Frontal cortex (tissue), 4 donors: Measurements from ENCODE around the gene SUMO2. TPM values are rescaled to one million over a fixed set of nuclear protein-coding genes. Genes with fewer than 3 reads are reported as not detected.
A peak's percentile ranks its signal among the peaks of the same experiment; 100 is the strongest.
"Not testable (repeated sequence)": the region's sequence is repeated elsewhere in the genome, so short reads cannot be mapped to it uniquely, and the experiment has no call there.

Source experiments
- DNase-seq, 2 donors: peaks; one replicate each; pipeline ENCODE4 v3.0.0; 2012; ENCODE audit warnings: low spot score in 2 of 2
- FAIRE-seq: peaks from 2 replicates; lab custom pipeline; 2012; peaks lifted over from hg19 to GRCh38; lab: Jason Lieb, UNC
- total RNA-seq: library from RNA; depleted of rRNA; stranded (reverse); fragments of >200 nt; gene quantifications from one replicate; pipeline ENCODE4 v1.2.3, GENCODE V29; 2014
- donor health status: control.
- donor health status: control.
- donor health status: control.

SUMO2 gene
- total RNA-seq, 1 donor from 2014 or later, result 181 TPM

DNA sequence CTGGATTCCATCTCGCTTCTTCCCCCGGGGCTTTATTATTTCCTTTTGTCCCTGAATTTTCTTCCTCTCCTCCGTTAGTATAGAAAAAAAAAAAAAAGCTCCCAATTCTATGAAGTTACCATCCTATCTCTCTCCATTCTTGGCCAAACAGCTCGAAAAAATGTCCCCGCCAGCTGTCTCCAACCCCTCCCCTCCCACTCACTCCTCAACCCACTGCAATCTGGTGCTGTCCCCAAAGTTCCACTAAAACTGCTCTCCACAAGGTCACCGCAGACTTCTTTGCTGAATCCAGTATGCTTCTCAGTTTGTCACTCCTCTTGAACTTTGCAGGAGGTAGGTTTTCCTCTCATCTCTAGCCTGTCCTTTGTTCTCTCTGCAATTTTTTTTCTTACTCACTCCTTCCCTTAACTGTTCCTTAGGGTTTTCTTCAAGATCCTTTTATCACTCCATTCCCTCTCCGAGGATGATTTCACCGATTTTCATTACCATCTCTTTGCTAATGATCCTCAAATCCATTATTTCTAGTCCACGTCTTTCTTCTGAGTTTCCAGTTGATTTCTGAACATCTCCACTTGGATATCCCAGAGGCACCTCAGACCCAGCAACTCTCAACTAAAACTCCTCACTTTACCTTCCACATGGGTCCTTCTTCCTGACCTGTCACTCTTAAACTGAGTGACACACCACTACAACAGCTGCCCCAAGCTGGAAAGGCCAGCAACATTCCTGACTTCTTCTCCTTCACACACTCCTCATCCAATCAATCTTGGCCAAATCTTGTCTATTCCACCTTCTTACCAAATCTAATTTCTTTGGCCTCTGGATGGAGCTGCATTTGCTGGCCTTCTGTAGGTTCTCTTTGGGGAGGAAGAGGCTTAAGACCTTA is 1.5 kb upstream of the SUMO2 start:
- DNase-seq, result no peak
- no peak for FAIRE-seq

GRCh38 chr17:75182319-75182568 is 515 bp downstream of the SUMO2 start:
- no peak for DNase-seq

GRCh38 chr17:75181608-75182318 is 996 bp downstream of the SUMO2 start:
- no peak for FAIRE-seq
- DNase-seq, result no peak

More at GRCh38 chr17:75182319-75182568, 515 bp downstream of the SUMO2 start:
- no peak for FAIRE-seq

DNA sequence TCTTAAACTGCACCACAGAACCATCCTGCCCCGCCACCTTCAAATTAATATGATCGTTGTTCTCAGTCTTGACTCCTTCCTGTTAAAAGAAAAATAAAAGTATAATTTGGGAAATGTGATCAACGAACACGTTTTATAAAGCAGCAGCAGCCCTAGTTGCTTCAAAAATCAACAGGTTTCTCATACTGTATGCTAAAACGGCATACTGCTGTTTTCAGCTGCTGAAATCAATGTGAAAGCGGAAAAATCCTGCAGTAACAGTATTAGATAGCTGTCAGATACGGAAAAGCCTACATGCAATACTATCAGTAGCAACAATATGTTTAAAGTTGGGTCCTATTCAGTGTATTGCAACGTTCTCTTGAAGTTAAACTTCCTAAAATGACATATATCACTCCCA is 1.6 kb downstream of the SUMO2 start:
- DNase-seq, result no peak
- FAIRE-seq, result no peak

- DNase-seq (no peak), FAIRE-seq (no peak)
Measured at GRCh38 chr17:75178453-75178852, 4.3 kb downstream of the SUMO2 start.

DNA sequence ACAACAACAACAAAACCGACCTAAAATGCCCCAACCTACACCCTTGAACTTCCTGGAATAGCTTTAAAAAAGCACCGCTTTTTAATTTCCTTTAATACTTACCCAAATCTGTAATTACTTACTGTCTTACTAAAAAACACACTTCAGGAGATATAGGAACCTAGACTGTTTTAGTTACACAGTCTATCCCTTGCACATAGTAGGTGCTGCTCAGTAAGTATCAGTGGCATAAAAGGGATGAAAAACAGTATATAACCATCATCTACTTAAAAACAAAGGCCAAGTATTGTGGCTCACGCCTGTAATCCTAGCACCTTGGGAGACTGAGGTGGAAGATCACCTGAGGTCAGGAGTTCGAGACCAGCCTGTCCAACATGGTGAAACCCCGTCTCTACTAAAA is 6.1 kb downstream of the SUMO2 start:
- FAIRE-seq (no peak), DNase-seq (no peak)

DNA sequence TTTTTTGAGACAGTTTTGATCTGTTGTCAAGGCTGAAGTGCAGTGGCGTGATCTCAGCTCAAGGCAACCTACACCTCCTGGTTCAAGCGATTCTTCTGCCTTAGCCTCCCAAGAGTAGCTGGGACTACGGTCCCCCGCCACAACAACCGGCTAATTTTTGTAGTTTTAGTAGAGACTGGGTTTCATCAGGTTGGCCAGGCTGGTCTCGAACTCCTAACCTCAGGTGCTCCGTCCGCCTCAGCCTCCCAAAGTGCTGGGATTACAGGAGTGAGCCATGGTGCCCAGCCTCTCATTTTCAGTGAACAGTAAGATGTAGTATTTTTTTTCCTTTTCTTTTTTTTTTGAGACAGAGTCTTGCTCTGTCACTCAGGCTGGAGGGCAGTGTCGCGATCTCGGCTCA is 7.8 kb downstream of the SUMO2 start:
- DNase-seq (no peak), FAIRE-seq (no peak)

- no peak for FAIRE-seq
- DNase-seq, result no peak
Measured at GRCh38 chr17:75173526-75173925, 9.2 kb downstream of the SUMO2 start.

GRCh38 chr17:75168998-75169397 is 13.8 kb downstream of the SUMO2 start:
- no peak for DNase-seq
- FAIRE-seq, result no peak

DNA sequence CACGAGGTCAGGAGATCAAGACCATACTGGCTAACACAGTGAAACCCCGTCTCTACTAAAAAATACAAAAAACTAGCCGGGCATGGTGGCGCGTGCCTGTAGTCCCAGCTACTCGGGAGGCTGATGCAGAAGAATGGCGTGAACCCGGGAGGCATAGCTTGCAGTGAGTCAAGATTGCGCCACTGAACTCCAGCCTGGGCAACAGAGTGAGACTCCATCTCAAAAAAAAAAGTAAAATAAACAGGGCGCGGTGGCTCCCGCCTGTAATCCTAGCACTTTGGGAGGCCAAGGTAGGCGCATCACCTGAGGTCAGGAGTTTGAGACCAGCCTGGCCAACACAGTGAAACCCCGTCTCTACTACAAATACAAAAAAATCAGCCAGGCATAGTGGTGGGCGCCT is 18.2 kb downstream of the SUMO2 start:
- not testable (repeated sequence) for DNase-seq, FAIRE-seq

DNA sequence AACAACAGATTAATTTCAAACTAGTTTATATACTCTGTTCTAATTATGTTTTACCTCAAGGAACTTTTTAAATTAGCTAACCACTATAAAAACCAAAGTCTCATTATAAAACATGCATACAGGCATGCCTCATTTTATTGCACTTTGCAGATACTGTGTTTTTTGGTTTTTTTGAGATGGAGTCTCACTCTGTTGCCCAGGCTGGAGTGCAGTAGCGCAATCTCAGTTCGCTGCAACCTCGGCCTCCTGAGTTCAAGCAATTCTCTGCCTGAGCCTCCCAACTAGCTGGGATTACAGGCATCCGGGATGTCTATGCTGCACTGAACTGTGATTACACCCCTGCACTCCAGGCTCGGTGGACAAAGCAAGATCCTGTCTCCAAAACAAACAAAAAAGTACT is 19.7 kb downstream of the SUMO2 start:
- DNase-seq, result no peak
- FAIRE-seq, result no peak

GRCh38 chr17:75160211-75160610 is 22.5 kb downstream of the SUMO2 start:
- FAIRE-seq, result no peak
- no peak for DNase-seq

DNA sequence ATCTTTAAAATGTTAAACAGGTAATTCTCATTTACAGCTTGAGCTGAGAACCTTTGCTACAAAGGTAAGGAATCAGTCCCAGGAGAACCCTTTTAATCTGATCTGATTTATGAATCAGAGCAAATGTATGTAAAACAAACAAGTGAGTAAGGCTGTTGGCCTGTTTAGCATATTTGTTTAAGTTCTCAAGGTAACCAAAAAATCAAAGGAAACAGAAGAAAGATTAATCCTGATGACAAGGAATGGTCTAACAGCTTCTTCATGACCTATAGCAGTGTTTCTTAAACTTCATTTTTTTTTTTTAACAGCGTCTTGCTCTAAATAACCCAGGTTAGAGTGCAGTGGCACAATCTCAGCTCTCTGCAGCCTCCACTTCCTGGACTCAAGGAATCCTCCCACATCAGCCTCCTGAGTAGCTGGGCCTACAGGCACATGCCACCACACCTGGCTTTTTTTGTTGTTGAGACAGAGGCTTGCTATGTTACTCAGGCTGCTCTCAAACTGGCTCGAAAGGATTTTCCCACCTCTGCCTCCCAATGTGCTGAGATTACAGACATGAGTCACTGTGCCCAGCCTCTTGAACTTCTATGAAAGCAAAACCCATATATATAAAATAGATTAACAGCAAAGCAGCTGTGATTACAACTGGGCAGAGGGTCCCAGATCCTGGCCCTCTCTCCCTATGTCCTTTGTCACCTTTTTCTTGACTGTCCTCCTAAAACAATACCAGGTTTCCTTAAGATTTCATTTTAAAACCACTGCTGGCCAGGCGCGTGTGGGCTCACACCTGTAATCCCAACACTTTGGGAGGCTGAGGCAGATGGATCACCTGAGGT is 23.3 kb downstream of the SUMO2 start:
- no peak for DNase-seq
- no peak for FAIRE-seq

DNA sequence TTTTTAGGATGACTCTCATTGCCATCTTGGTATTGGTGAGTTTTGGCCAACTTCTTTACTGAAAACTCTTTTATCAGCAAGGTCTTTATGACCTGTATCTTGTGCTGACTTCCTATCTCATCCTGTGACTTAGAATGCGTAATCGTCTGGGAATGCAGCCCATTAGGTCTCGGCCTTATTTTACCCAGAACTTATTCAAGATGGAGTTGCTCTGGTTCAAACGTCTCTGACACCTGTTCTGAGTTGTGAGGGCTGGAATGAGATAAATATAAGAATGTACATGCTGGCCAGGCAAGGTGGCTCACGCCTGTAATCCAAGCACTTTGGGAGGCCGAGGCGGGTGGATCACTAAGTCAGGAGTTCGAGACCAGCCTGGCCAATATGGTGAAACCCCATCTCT is 24.3 kb downstream of the SUMO2 start:
- not testable (repeated sequence) for FAIRE-seq, DNase-seq

- FAIRE-seq, result no peak
- no peak for DNase-seq
Measured at GRCh38 chr17:75155191-75155601, 27.6 kb downstream of the SUMO2 start.

DNA sequence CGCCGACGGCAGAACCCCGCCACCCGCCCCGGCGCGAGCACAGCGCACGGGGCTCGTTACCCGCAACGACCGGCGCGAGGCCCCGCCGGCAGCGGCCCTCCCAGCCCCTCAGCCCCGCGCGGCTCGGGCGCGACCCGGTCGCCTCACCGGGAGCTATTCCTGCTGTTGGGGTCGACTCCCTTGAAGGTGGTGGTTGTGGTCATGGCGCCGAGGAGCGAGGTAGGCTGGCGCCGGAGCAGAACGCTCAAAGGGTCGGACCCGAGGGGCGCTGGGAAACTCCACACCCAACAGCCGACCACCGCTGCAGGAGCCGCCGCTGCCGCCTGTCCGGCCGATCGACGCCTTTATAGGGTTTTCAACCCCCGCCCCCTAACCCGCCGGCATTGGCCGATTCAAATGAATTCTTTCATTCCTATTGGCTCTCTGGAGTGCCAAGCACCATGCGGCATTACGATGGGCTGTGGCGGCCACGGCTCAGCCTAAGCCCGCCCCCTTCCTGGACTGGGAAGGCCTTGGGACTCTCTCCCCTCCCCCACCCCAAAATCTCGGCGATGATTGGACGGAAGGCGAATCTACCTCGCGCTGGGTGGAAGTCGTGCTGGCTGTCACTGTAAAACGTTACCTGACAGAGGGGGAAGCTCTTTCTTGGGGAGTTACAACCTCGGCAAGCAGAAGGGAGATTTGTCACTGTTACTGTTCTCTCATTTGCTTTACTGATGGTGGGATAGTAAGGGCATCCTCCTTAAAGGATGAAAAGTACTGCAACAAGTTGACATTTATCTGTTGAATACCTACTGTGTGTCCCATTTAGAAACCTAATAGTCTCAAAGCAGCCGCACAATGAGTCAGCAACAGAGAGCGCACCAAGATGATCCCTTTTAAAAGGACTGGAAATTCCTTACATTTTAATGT is 28.3 kb downstream of the SUMO2 start, which contains the start of gene JPT1:
TSS of gene JPT1 (minus strand) at position 318 of the 912 bp plus-strand sequence. CDS start at position 203, 115 bp downstream.
- DNase-seq (peak; percentile 94 to 98), FAIRE-seq (no peak)

DNA sequence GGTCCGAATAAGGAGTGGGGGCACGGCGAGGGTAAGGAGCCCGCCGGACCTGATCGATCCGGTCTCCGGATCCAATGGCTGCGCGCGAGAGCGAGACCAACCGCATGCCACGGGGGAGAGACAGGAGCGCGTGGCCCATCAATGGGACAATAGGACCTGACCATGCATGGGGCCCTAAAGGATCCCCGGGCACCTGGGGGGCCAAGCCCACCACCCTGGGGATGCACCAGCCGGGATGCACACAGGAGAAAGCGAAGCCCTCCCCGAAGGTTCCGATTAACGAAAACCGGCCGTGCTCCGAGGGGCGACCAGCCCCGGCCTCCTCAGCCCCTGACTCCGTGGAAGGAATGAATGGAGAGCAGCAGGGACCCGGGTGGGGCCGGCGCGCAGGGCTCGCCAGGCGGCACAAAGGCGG is 29.0 kb downstream of the SUMO2 start:
- no peak for FAIRE-seq
- DNase-seq, result no peak

DNA sequence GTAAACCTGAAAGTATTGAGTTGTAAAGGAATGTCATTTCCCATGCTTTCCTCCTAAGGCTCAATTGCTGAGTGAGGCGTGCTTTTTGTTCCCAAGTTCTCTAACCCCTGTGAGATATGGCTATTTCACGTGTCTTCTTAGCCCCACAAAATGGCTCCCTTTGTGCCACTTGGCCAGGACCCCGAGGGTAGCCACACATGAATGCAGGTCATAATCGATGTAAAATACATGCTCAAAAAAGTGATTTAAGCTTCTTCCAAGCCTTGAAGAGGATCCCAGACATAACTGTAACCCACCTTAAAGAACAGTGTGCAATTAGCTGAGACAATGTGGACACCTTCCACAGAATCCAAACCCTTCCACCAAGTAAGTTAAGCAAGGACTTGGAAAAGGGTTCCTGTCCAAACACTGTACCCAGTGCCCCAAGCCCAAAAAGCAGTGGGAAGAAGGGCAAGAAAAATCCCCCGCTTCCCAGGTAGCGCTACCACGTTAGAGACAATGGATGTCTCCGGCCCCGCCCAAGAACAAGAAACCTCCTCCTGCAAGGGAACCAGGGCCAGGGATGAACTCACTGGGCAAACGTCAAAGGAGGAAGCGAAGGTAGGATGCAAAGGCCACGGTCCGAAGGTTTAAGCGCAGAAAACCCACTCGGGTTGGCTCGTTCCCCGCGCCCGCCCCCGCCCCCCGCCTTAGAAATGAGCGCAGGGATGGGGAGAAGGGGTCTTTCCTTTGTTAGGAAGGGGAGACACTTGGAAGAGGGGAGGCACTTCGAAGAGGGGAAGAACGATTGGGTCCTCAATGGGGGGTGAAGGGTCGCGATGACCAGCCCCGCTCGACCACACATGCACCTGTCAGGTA is 29.6 kb downstream of the SUMO2 start:
- FAIRE-seq (no peak), DNase-seq (no peak)

DNA sequence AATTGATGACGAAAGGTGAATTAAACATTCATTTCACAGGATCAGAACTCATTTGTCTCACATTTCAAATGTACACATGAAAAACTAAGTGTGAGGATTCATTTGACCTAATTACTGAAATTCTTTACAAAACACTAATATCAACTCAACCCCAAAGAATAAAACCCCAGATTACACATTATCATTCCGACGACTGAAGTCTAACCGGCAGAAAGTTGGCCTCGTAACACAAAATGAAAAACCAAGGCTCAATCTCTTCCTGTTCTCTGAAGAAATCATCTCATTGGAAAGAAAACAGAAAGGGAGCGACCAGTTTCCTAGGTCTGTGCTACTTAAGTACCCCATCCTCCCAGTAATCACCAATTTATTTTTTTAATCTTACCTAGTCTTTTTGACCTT is 30.2 kb downstream of the SUMO2 start:
- no peak for DNase-seq

More for the DNA sequence above, 30.2 kb downstream of the SUMO2 start:
- FAIRE-seq, result no peak
